Measurements from ENCODE around the gene GSTT4. TPM values are rescaled to one million over a fixed set of nuclear protein-coding genes. Genes with fewer than 3 reads are reported as not detected.
A peak's percentile ranks its signal among the peaks of the same experiment; 100 is the strongest.

The GSTT4 gene
- total and polyA plus RNA-seq, 2 of the 13 experiments (the other 11 are each of a cell fraction or from before 2014, with no cell fraction given), result 0.59 to 0.62 TPM

- peak; percentile 28; the same call in 1 of the 2 replicates for TF ChIP-seq ZBTB4 (CRISPR knock-in tag; IDR thresholded peaks at IDR 0.05; ENCODE audit: borderline replicate concordance)
- TF ChIP-seq SALL2 (CRISPR knock-in tag; IDR thresholded peaks at IDR 0.05), result peak; percentile 69; the same call in 1 of the 2 replicates
- TF ChIP-seq, protein P1, sequence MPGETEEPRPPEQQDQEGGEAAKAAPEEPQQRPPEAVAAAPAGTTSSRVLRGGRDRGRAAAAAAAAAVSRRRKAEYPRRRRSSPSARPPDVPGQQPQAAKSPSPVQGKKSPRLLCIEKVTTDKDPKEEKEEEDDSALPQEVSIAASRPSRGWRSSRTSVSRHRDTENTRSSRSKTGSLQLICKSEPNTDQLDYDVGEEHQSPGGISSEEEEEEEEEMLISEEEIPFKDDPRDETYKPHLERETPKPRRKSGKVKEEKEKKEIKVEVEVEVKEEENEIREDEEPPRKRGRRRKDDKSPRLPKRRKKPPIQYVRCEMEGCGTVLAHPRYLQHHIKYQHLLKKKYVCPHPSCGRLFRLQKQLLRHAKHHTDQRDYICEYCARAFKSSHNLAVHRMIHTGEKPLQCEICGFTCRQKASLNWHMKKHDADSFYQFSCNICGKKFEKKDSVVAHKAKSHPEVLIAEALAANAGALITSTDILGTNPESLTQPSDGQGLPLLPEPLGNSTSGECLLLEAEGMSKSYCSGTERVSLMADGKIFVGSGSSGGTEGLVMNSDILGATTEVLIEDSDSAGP (CRISPR knock-in tag; IDR thresholded peaks at IDR 0.05; ENCODE audit: borderline replicate concordance), result 0 out of 2 replicates have a peak, but pooled peaks have one; percentile 12
- TF ChIP-seq, protein P2, sequence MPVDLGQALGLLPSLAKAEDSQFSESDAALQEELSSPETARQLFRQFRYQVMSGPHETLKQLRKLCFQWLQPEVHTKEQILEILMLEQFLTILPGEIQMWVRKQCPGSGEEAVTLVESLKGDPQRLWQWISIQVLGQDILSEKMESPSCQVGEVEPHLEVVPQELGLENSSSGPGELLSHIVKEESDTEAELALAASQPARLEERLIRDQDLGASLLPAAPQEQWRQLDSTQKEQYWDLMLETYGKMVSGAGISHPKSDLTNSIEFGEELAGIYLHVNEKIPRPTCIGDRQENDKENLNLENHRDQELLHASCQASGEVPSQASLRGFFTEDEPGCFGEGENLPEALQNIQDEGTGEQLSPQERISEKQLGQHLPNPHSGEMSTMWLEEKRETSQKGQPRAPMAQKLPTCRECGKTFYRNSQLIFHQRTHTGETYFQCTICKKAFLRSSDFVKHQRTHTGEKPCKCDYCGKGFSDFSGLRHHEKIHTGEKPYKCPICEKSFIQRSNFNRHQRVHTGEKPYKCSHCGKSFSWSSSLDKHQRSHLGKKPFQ (CRISPR knock-in tag; IDR thresholded peaks at IDR 0.05; ENCODE audit: insufficient replicate concordance), result peak; percentile 32
Observed at GRCh38 chr22:24007253-24008021, 2.2 kb upstream of the GSTT4 start (continued).

Measured in HepG2 (cell line).